Dermis blood vessel endothelial cell (primary cell): ENCODE data around the gene KIF6. TPM values are rescaled to one million over a fixed set of nuclear protein-coding genes. Genes with fewer than 3 reads are reported as not detected.

Experiments
- DNase-seq: peaks from one replicate; pipeline ENCODE4 v3.0.0; 2010
- total RNA-seq: library from RNA; depleted of rRNA; stranded (reverse); fragments of >200 nt; gene quantifications from 2 replicates; pipeline ENCODE4 v1.2.3, GENCODE V29; 2014

KIF6 gene
- total RNA-seq, 1 donor from 2014 or later, result not detected

GRCh38 chr6:39370390-39370789 is 354.8 kb downstream of the KIF6 start:
- DNase-seq, result no peak

DNA sequence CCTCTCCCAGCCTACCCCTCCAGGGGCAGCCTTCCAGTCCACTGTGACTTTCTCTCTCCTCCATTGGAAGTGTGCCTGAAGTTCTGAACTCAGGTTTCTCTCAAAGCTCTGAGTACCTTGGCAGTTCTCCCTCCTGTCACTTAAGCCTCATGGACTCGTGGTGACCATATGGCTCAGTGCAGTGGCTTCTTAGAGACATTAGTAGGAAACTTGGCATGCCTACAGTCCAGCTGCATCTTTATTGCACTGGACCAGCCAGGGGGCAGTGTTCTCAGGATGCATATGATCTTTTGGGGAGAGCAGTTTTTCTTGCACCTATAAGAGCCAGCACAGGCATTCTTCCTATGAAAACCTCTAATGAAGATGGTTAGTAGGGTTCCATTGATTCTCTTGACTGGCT is 355.2 kb downstream of the KIF6 start:
- DNase-seq, result no peak

DNA sequence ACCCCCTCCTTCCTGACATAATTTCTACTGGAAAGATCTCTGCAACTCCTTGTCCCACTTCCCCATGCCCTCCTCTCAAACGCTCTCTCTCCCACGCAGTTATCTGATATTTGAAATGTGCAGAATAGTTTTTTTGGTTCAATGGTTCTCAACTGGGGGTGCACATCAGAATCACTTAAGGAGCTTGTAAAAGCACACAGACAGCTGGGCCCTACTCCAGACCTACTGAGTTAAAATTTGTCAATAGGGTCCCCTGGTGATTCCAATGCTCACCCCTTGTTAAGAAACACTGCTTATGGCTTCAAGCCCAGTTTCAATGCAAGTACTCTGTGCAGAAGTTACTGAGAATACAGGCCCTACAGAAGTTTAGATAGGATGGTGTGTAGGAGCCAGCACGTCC is 357.5 kb downstream of the KIF6 start:
- no peak for DNase-seq

GRCh38 chr6:39366931-39367618 is 358.1 kb downstream of the KIF6 start:
- DNase-seq, result no peak

DNA sequence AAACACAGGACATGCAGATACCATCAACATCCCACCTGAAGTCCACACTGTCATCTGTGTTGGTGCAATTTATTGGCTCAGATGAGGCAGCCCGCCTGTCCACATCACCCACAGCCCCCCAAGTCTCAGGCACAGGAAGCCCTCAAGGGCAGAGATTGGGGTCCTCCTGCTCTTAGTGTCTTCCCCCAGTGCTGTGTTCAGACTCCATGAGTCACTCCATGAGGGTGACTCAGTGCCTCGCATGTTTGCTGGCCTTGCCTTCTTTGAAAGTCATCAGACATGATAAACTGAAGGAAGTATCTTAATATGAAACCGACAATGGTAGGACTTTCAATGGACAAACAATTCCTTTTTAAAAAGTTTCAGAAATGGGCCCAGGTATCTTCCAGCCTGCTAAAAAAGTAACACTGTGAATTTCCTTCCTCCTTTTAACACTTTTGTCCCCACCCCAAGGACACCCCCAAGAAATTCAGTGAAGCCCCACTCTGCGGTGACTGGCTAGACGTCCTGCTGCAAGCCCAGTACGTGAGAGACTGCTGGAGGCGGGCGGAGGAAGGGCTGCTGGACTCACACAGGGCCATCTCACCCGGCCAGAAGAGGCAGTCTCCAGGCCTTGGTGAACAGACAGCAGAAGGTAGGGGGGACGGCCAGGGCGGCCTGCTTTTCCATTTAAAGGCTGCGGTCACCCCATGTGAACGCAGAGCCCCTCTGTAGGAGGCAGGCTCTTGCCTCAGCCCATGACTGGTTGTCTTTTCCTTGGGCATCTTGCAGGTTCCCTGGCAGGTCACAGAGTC is 359.7 kb downstream of the KIF6 start:
- no peak for DNase-seq

- no peak for DNase-seq
These were observed 361.9 kb downstream of the KIF6 start for GRCh38 chr6:39363280-39363679.

GRCh38 chr6:39362487-39362865 is 362.7 kb downstream of the KIF6 start:
- peak; percentile 4 for DNase-seq

GRCh38 chr6:39361657-39362486 is 363.3 kb downstream of the KIF6 start:
- peak; percentile 79 for DNase-seq

DNA sequence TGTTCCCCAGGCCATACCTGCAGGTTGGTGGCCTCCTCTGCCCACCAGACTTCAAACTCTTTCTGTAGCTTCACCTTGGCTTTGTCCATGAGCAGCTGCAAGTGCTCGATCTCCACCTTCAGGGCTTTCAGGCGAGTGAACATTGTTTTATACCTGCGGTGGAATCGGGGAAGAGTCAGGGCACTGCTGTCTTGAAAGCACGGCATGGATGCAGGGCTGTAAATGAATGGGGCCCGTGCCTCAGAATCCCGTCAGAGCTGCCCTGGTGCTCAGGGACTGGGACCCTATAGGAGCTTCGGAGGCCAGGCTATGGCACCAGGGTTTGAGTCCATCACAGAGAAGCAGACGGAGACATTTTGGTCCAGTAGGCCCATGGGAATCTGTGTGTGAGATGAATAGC is 364.8 kb downstream of the KIF6 start:
- no peak for DNase-seq

- DNase-seq, result peak; percentile 86
These were observed 367.1 kb downstream of the KIF6 start for GRCh38 chr6:39357998-39358686.

DNA sequence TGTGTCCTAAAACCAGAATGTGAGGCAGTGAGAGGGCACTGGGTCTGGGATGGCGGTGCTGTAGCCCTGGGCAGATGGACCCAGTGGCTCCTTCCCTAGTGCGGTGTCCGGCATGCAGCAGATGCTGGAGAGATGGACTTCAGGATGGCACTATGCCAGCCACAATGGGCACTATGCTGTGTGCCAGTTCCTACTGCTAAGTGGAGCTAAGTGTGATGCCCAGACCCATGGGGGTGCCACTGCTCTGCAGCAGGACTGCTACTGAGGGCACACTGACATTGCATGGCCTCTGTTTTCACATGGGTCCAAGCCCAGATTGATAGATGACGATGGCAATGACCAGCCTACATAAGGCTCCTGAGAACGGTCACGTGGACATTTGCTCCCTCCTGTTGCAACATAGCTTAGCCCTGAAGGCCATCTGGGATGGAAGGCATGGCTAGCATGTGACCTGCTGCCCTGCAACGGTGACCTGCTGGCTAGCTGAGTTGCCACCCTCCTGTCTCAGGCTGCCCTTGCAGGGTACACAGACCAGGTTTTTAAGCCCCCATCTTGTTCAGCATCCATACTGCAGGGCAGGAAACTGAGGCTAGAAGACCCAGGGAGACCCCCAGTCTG is 371.4 kb downstream of the KIF6 start:
- DNase-seq, result no peak

- no peak for DNase-seq
These were observed 374.3 kb downstream of the KIF6 start for GRCh38 chr6:39350723-39351505.

- DNase-seq, result no peak
These were observed 376.5 kb downstream of the KIF6 start for GRCh38 chr6:39348740-39349139.

GRCh38 chr6:39347906-39348585 is 377.2 kb downstream of the KIF6 start:
- peak; percentile 79 for DNase-seq

- DNase-seq, result no peak
These were observed 378.0 kb downstream of the KIF6 start for GRCh38 chr6:39347206-39347605.

GRCh38 chr6:39344821-39345280 is 380.4 kb downstream of the KIF6 start:
- DNase-seq, result peak; percentile 19

DNA sequence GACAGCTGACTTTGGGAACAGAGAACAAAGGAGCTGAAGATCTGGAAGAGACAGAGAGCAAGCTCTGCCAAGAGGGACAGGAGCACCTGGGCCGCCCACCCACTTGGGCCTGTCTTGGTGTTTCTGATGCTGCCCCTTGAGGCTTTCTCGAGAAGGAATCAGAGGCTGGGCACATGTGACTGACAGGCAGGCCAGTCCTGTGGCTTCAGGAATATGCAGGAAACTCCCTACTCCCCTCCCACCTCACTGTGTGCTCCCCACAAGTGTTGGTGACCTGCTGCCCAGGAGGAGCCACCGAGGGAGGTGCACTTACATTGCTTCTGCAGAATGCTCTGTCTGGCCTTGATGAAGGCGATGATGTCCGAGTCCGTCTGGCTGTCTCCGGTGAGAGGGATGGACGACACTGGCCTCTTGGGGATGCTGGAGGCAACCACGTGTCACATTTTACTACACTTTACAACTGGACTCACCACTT is 381.8 kb downstream of the KIF6 start:
- no peak for DNase-seq

GRCh38 chr6:39342692-39343395 is 382.4 kb downstream of the KIF6 start:
- no peak for DNase-seq

DNA sequence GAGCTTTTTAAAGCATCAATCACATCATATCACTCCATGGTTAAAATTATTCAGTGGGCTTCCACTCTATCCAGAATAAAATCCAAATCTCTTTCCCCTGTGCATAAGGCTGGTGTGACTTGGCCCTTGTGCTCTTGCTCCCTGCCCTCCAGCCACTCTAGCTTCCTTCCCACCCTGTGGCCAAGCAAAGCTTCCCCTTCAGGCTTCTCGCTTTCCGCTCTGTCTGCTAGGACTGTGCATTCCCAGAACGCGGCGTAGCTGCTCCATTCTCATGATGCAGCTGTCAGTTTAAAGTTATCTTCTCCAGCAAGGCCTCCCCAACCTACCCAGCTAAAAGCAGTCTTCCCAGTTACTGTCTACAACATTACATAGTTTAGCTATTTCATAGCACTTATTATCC is 383.3 kb downstream of the KIF6 start:
- no peak for DNase-seq

DNA sequence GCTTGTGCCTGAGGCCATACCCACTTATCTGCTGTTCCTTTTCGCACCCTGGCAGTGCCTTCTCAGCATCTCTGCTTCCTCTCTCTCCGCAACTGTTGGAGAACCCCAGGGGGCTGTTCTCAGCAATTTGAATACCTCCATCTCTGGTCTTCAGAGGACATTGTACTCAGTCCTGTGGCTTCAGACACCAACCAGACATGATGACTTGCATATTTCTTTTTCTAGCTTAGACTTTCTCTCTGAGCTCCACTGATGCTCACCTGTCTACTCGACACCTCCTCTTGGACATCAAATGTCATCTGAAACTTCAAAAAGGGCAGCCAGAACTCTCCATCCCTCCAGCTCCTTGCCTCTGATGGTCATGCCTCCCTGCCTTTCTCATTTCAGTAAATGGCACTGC is 383.9 kb downstream of the KIF6 start:
- no peak for DNase-seq
